Psoas muscle (tissue), 8 donors: Measurements from ENCODE around the gene CRYBG1. TPM values are rescaled to one million over a fixed set of nuclear protein-coding genes. Genes with fewer than 3 reads are reported as not detected.

Experiments used
- ATAC-seq, 4 donors: fragments of 200-7000 bp; cut with Tn5 transposase; one replicate each; pipeline ENCODE4 v1.9.1; 2020; ENCODE audit warnings: moderate library complexity in 3 of 4, mild to moderate bottlenecking in 2 of 4
- DNase-seq, 2 donors: peaks; one replicate each; pipeline ENCODE4 v3.0.0-alpha.2; 2020
- H3K27ac ChIP-seq: fragments of 200-600 bp; one replicate; pipeline ENCODE4 v1.8.0; 2022
- H3K27me3 ChIP-seq, 3 donors: fragments of 200-600 bp in 1 of 3; one replicate each; pipeline versions ENCODE4 v1.6.1 to v1.8.0; 2013 to 2022; ENCODE audit warnings: low read length in 2 of 3, mild to moderate bottlenecking in 2 of 3, moderate library complexity in 1 of 3; ENCODE audit not compliant: insufficient read depth in 3 of 3
- H3K36me3 ChIP-seq, 2 donors: fragments of 200-600 bp in 1 of 2; one replicate each; pipeline versions ENCODE4 v1.6.1 to v1.8.0; 2013 to 2022; ENCODE audit warnings: low read depth in 1 of 2, mild to moderate bottlenecking in 1 of 2, moderate library complexity in 1 of 2; ENCODE audit not compliant: insufficient read depth in 1 of 2
- H3K4me1 ChIP-seq: fragments of 200-600 bp; one replicate; pipeline ENCODE4 v1.8.0; 2022
- H3K4me3 ChIP-seq: fragments of 200-600 bp; one replicate; pipeline ENCODE4 v1.8.0; 2022; ENCODE audit warnings: mild to moderate bottlenecking
- H3K9me3 ChIP-seq: fragments of 200-600 bp; one replicate; pipeline ENCODE4 v1.8.0; 2022
- WGBS, 3 donors: extraction: QIAGEN DNeasy Blood & Tissue Kit; methylation state at CpG; one replicate each; pipeline versions ENCODE4 v1.1.6 to v1.1.7; 2013; 5-methylcytosine and 5-hydroxymethylcytosine counted together
- intact Hi-C, 2 donors: fragments of 100-400 bp; cut with DNase I; formaldehyde crosslinking; loops; one replicate each; pipeline versions ENCODE4 v1.11.0 to v1.14.2; 2022
- polyA plus RNA-seq, 3 donors: library from polyadenylated mRNA; stranded (reverse); fragments of 200-250 nt; gene quantifications; one replicate each; pipeline ENCODE4 v1.2.3, GENCODE V29; 2013
- total RNA-seq, 4 donors: library from RNA; stranded (reverse); fragmentation: NEBNext Ultra II Directional in 2 of 4; extraction: Animal tissue kit (Norgen Biotek cat#: 25700) in 2 of 4; gene quantifications; one replicate each; pipeline versions ENCODE4 v1.2.1 to v1.2.4, GENCODE V29; 2021 to 2023
- TF ChIP-seq, protein P1 (sequence below): fragments of 200-600 bp; IDR thresholded peaks from one replicate; pipeline ENCODE4 v1.8.0; 2022; ENCODE audit warnings: antibody characterized with exemption
- donor health status: healthy with polysubstance abuse.
- donor health status: DM: no; HTN: no; CAD: no; lungs with moderate emphysema.
- donor health status: Bipolar disorder and iron deficiency.
- donor health status: healthy.
- donor health status: DM: yes; HTN: yes; CAD: no.
- donor health status: DM: no; HTN: no; CAD: no.
- donor health status: DM: no; HTN: no; CAD: no.
- donor health status: DM: yes; HTN: yes; CAD: no.

The CRYBG1 gene
- total and polyA plus RNA-seq, 7 donors = 0.17 to 1.6 (median 0.82) TPM

GRCh38 chr6:106359959-106360409, 533 bp upstream of the CRYBG1 start:
- H3K36me3 ChIP-seq = no peaks in the 10 kb centered on the region
- intact Hi-C loops = no loop called here
- H3K27me3 ChIP-seq = peaks cover 7 to 63% (median 10%) of the 10 kb centered on the region in 3 donors
- H3K4me3 ChIP-seq = peak overlapping the region; percentile 61
- ATAC-seq = peak in 2 of 4 donors; percentile 8 to 14
- H3K9me3 ChIP-seq = no peaks in the 10 kb centered on the region
- DNase-seq = no peak
- TF ChIP-seq, protein P1, sequence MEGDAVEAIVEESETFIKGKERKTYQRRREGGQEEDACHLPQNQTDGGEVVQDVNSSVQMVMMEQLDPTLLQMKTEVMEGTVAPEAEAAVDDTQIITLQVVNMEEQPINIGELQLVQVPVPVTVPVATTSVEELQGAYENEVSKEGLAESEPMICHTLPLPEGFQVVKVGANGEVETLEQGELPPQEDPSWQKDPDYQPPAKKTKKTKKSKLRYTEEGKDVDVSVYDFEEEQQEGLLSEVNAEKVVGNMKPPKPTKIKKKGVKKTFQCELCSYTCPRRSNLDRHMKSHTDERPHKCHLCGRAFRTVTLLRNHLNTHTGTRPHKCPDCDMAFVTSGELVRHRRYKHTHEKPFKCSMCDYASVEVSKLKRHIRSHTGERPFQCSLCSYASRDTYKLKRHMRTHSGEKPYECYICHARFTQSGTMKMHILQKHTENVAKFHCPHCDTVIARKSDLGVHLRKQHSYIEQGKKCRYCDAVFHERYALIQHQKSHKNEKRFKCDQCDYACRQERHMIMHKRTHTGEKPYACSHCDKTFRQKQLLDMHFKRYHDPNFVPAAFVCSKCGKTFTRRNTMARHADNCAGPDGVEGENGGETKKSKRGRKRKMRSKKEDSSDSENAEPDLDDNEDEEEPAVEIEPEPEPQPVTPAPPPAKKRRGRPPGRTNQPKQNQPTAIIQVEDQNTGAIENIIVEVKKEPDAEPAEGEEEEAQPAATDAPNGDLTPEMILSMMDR = no peak
- WGBS, 3 donors = 23 to 26% (median 25%) methylated on average over 12 of the region's 12 CpGs
- H3K27ac ChIP-seq = no peak overlapping the region
- H3K4me1 ChIP-seq = peaks cover 3% of the 10 kb centered on the region

DNA sequence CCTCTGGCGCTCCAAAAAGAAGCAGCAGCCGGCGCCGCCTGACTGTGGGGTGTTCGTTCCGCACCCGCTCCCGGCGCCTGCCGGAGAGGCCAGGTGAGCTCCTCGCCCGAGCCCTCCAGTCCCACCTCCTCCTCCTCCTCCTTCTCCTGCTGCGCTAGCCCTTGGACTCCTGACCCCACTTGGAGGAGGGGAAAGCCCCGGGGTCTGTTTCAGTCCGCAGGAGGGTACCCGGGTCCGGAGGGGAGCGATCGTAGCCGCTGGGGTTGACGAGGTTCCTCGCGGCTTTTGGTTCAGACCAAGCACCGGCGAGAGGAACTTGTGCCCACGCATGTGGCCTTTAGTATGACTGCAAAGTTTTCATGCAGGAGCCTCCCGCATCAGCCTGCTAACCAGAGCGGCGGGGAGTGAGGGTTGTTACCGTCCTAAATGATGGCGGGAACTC, 493 bp downstream of the CRYBG1 start:
- Histone ChIP-seq H3K9me3 (no peaks in the 10 kb centered on the region), H3K27me3 (peaks cover 7 to 58% (median 10%) of the 10 kb centered on the region in 3 donors), H3K27ac (no peak overlapping the region), H3K4me3 (peak overlapping the region; percentile 61), H3K36me3 (no peaks in the 10 kb centered on the region), H3K4me1 (peaks cover 3% of the 10 kb centered on the region)
- intact Hi-C loops = no loop called here
- WGBS, 3 donors = 1 to 2% (median 2%) methylated on average over 21 to 31 of the region's 31 CpGs
- TF ChIP-seq, protein P1 = no peak
- ATAC-seq = peak in 1 of 4 donors; percentile 22
- DNase-seq = peak; percentile 12 to 48

DNA sequence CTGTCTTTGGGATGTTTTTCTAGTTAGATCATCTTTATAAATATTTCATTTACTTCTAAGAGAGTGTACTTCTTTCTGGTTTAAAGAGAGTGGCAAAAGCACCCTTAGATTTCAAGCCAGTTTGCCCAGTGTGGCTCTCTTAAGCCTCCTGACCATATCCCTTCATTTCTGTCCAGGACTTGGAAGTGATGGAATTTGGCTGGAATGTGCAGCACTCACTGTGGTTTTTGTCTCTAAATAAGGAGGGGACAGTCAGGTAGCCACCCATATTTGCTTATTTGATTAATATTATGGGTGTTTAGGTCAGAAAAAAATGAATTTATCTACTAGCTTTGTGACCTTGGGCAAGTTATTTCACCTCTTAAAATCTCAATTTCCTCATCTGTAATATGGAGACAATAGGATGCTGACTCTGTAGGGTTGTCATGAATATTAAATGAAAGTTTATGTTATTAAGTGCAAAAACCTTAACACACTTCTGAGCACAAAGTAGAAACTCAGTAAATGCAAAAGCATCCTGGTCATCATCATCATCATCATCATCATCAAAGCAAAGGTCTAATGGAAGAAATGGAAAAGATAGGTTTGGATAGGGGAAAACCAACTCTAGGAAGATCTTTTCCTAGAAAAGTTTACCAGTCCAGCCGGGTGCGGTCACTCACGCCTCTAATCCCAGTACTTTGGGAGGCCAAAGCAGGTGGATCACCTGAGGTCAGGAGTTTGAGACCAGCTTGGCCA, 3.1 kb downstream of the CRYBG1 start:
- 94 to 96% (median 95%) methylated on average over 3 of the region's 3 CpGs for WGBS, 3 donors
- peaks cover 6 to 38% (median 10%) of the 10 kb centered on the region in 3 donors for H3K27me3 ChIP-seq
- no peak overlapping the region for H3K4me3 ChIP-seq
- TF ChIP-seq, protein P1 = no peak
- ATAC-seq (no peak), DNase-seq (no peak)
- H3K27ac ChIP-seq = no peak overlapping the region
- no peaks in the 10 kb centered on the region for H3K36me3 ChIP-seq
- peaks cover 3% of the 10 kb centered on the region for H3K4me1 ChIP-seq
- intact Hi-C loops = no loop called here
- H3K9me3 ChIP-seq = no peaks in the 10 kb centered on the region

GRCh38 chr6:106369739-106370138, 9.2 kb downstream of the CRYBG1 start:
- no peaks in the 10 kb centered on the region for H3K9me3 ChIP-seq
- no peaks in the 10 kb centered on the region for H3K4me1 ChIP-seq
- TF ChIP-seq, protein P1 = no peak
- intact Hi-C loops = no loop called here
- no peak overlapping the region for H3K27ac ChIP-seq
- no peaks in the 10 kb centered on the region for H3K27me3 ChIP-seq
- no peak overlapping the region for H3K4me3 ChIP-seq
- H3K36me3 ChIP-seq = no peaks in the 10 kb centered on the region
- 71 to 80% (median 76%) methylated on average over 2 of the region's 2 CpGs for WGBS, 3 donors
- ATAC-seq (no peak), DNase-seq (no peak)
